DOHH2 (cell line): ENCODE measurements around the gene HVCN1.

Experiments used
- H3F3A ChIP-seq: fragments of 200-600 bp; sonication (generic), shearing (Covaris generic); 2 replicates; pipeline ENCODE4 v1.6.0; 2016; ENCODE audit warnings: antibody characterized with exemption, mild to moderate bottlenecking; ENCODE audit not compliant: control insufficient read depth, insufficient read depth
- H3K27ac ChIP-seq: fragments of 200-600 bp; sonication (generic); 2 replicates; pipeline ENCODE4 v1.5.1; 2014; ENCODE audit warnings: low read depth, mild to moderate bottlenecking, low read length, moderate library complexity
- H3K27me3 ChIP-seq: fragments of 200-600 bp; sonication (generic); 2 replicates; pipeline ENCODE4 v1.6.1; 2014; ENCODE audit warnings: mild to moderate bottlenecking, low read length, mixed read lengths; ENCODE audit not compliant: control insufficient read depth
- H3K36me3 ChIP-seq: fragments of 200-600 bp; sonication (generic); 2 replicates; pipeline ENCODE4 v1.6.1; 2014; ENCODE audit warnings: mild to moderate bottlenecking, low read length, moderate library complexity, mixed read lengths; ENCODE audit not compliant: control insufficient read depth
- H3K4me1 ChIP-seq: fragments of 200-600 bp; sonication (generic); 2 replicates; pipeline ENCODE4 v1.6.1; 2014; ENCODE audit warnings: mild to moderate bottlenecking, low read length, mixed read lengths; ENCODE audit not compliant: control insufficient read depth
- H3K4me2 ChIP-seq: fragments of 200-600 bp; sonication (generic); 2 replicates; pipeline ENCODE4 v1.6.0; 2014; ENCODE audit warnings: mild to moderate bottlenecking, low read length, moderate library complexity
- H3K4me3 ChIP-seq: fragments of 200-600 bp; sonication (generic); 2 replicates; pipeline ENCODE4 v1.5.1; 2014; ENCODE audit warnings: mild to moderate bottlenecking, low read length, mixed read lengths
- H3K79me2 ChIP-seq: fragments of 200-600 bp; sonication (generic); 2 replicates; pipeline ENCODE4 v1.6.1; 2014; ENCODE audit warnings: mild to moderate bottlenecking, low read length, mixed read lengths; ENCODE audit not compliant: control insufficient read depth
- H3K9me2 ChIP-seq: fragments of 200-600 bp; sonication (generic); replicated peaks from 2 replicates; pipeline ENCODE4 v1.6.1; 2014; ENCODE audit warnings: mild to moderate bottlenecking, low read length, mixed read lengths; ENCODE audit not compliant: control insufficient read depth
- H3K9me3 ChIP-seq: fragments of 200-600 bp; sonication (generic); 2 replicates; pipeline ENCODE4 v1.6.1; 2014; ENCODE audit warnings: antibody characterized with exemption, low read length, mixed read lengths; ENCODE audit not compliant: control insufficient read depth, insufficient read depth
- H4K20me1 ChIP-seq: fragments of 200-600 bp; sonication (generic); 2 replicates; pipeline ENCODE4 v1.6.0; 2014; ENCODE audit warnings: low read depth, mild to moderate bottlenecking, antibody characterized with exemption, low read length, moderate library complexity; ENCODE audit not compliant: control insufficient read depth, insufficient read depth
- EZH2phosphoT487 ChIP-seq: fragments of 200-600 bp; sonication (generic); IDR thresholded peaks from 2 replicates; pipeline ENCODE4 v1.6.1; 2017; ENCODE audit warnings: borderline replicate concordance, mild to moderate bottlenecking, antibody characterized with exemption, low read length, moderate library complexity, mixed read lengths
- TF ChIP-seq, protein P1 (sequence below): fragments of 200-600 bp; sonication (generic); IDR thresholded peaks from one replicate; pipeline ENCODE4 v1.5.1; 2014; ENCODE audit warnings: antibody characterized with exemption, mild to moderate bottlenecking, low read depth, low read length; ENCODE audit not compliant: poor library complexity, severe bottlenecking

The HVCN1 gene

DNA sequence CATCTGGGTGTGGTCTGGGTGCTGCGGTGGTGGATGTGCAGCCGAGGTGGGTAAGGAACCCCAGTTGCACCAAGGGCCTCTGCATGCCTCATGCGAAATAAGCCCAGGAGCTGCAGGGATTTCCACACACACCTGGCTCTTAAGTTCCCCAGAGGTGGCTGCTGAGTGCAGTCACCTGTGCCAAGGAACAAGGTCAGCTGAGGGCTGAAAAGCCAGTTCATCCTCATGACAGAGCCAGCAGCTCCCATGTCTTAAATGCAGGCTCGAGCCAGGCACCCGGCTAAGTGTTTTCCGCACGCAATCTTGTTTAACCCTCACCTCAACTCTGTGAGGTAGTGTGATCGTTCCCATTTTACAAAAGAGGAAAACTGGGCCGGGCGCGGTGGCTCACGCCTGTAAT, 9.7 kb downstream of the HVCN1 start:
- H3K27ac ChIP-seq: peak overlapping the region; percentile 99
- H3K36me3 ChIP-seq: peaks cover 55% of the 10 kb centered on the region
- TF ChIP-seq EZH2phosphoT487: no peak
- TF ChIP-seq, protein P1, sequence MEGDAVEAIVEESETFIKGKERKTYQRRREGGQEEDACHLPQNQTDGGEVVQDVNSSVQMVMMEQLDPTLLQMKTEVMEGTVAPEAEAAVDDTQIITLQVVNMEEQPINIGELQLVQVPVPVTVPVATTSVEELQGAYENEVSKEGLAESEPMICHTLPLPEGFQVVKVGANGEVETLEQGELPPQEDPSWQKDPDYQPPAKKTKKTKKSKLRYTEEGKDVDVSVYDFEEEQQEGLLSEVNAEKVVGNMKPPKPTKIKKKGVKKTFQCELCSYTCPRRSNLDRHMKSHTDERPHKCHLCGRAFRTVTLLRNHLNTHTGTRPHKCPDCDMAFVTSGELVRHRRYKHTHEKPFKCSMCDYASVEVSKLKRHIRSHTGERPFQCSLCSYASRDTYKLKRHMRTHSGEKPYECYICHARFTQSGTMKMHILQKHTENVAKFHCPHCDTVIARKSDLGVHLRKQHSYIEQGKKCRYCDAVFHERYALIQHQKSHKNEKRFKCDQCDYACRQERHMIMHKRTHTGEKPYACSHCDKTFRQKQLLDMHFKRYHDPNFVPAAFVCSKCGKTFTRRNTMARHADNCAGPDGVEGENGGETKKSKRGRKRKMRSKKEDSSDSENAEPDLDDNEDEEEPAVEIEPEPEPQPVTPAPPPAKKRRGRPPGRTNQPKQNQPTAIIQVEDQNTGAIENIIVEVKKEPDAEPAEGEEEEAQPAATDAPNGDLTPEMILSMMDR: no peak
- H3K4me3 ChIP-seq: peak overlapping the region; percentile 63
- peaks cover 93% of the 10 kb centered on the region for H3K4me1 ChIP-seq
- H3K4me2 ChIP-seq: peak overlapping the region; percentile 89
- H3F3A ChIP-seq: peaks cover 56% of the 10 kb centered on the region
- H4K20me1 ChIP-seq: no peaks in the 10 kb centered on the region
- H3K27me3 ChIP-seq: no peaks in the 10 kb centered on the region
- H3K79me2 ChIP-seq: peaks cover 14% of the 10 kb centered on the region
- no peaks in the 10 kb centered on the region for H3K9me3 ChIP-seq
- no peaks in the 10 kb centered on the region for H3K9me2 ChIP-seq

DNA sequence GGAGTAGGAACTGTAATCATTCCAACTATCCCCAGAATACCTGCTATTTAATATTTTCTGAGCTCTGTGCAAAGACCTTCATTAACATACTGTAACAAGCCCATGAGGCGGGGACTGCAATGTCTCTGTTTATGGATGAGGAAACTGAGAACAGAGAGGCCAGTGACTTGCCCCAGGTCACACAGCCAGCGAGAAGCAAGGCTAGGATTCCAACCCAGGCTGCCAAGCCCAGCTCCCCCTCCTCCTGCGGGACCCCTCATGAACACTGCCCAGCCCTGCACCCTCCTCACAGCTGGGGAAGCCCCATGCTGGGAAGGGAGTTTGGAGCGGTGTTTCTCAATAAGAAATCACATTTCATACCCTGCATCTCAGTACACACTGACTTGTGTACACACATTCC, 10.9 kb downstream of the HVCN1 start:
- Histone ChIP-seq H3K9me3 (no peaks in the 10 kb centered on the region), H4K20me1 (no peaks in the 10 kb centered on the region), H3K27ac (peak overlapping the region; percentile 99), H3F3A (peaks cover 51% of the 10 kb centered on the region), H3K36me3 (peaks cover 56% of the 10 kb centered on the region), H3K27me3 (no peaks in the 10 kb centered on the region), H3K4me2 (peak overlapping the region; percentile 89), H3K79me2 (peaks cover 12% of the 10 kb centered on the region), H3K4me3 (peak overlapping the region; percentile 63), H3K9me2 (no peaks in the 10 kb centered on the region), H3K4me1 (peaks cover 100% of the 10 kb centered on the region)
- TF ChIP-seq, protein P1: no peak
- no peak for TF ChIP-seq EZH2phosphoT487

DNA sequence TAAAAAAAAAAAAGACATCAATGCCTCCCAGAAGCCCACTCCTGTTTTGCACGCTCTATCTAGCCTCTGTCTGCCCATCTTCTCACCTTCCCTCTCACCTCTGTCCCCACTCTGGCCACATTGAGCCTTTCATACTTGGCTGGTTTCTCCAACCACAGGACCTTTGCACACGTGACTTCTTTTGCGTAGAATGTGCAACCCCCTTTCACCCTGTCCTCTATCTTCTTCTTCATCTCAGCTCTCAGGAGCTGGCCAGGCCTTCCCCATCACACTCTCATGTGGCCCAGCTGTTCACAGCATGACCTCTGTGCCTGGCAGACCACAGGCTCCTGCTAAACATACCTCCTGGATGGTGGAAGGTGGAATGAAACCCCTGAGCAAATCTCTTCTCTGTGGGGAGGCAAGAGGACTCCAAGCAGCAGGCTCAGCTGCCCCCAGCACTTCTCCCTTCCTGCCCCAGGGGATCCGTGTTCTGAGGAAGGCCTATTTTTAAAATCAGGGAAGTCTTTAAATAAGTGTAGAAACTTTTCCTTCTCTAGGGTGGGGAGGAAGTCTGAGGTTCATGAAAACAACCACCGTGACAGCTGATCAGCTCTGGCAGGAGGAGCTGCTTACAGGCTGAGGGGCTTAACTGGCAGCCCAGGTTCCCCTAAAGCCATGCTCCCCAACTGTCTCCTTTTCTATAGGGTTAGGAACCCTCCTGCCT, 11.6 kb downstream of the HVCN1 start:
- H3K9me2 ChIP-seq: no peaks in the 10 kb centered on the region
- H4K20me1 ChIP-seq: no peaks in the 10 kb centered on the region
- peaks cover 50% of the 10 kb centered on the region for H3F3A ChIP-seq
- peak overlapping the region; percentile 63 for H3K4me3 ChIP-seq
- no peaks in the 10 kb centered on the region for H3K9me3 ChIP-seq
- peak overlapping the region; percentile 89 for H3K4me2 ChIP-seq
- TF ChIP-seq, protein P1: no peak
- TF ChIP-seq EZH2phosphoT487: no peak
- H3K27me3 ChIP-seq: no peaks in the 10 kb centered on the region
- H3K79me2 ChIP-seq: peaks cover 12% of the 10 kb centered on the region
- peaks cover 100% of the 10 kb centered on the region for H3K4me1 ChIP-seq
- H3K27ac ChIP-seq: peak overlapping the region; percentile 99
- H3K36me3 ChIP-seq: peaks cover 56% of the 10 kb centered on the region
